Measurements from ENCODE around the gene P2RX6. TPM values are rescaled to one million over a fixed set of nuclear protein-coding genes. Genes with fewer than 3 reads are reported as not detected.
"Not testable (repeated sequence)": the region's sequence is repeated elsewhere in the genome, so short reads cannot be mapped to it uniquely, and the experiment has no call there.

The P2RX6 gene
- total and polyA plus RNA-seq, 2 donors (not counting 3 experiments of a cell fraction or from before 2014, with no cell fraction given): 0.06 TPM; not detected in 1

DNA sequence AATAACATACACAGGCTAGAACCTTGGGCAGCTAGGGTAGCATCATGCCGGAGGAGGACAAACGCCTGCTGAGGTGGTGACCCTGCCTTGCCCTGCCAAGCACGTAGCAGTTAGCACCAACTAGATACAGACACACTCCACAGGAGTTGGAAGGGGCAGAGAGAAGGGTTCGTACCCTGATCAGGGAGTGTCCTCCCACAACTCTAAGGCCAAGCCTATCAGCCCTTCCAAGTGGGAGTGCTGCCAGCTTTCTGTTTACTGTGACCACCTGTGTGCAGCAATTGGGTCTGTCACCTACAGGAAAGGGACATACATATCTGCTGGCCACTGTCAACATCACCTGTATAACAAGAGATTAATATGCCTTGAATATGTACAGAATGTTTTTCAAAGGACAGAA lies 11.2 kb upstream of the P2RX6 start:
- TF ChIP-seq FOS (IDR thresholded peaks at IDR 0.05; ENCODE audit: borderline replicate concordance, insufficient read depth, low read length): no peak
- TF ChIP-seq EZH2 (IDR thresholded peaks at IDR 0.05; ENCODE audit: borderline replicate concordance, low read depth, low read length, severe bottlenecking): no peak
- TF ChIP-seq MYC (IDR thresholded peaks at IDR 0.05; ENCODE audit: low read depth, low read length): no peak
- TF ChIP-seq POLR2AphosphoS5 (IDR thresholded peaks at IDR 0.05; ENCODE audit: insufficient read depth, low read depth, low read length): no peak
- TF ChIP-seq, protein P1, sequence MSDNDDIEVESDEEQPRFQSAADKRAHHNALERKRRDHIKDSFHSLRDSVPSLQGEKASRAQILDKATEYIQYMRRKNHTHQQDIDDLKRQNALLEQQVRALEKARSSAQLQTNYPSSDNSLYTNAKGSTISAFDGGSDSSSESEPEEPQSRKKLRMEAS (IDR thresholded peaks at IDR 0.05; ENCODE audit: insufficient read depth, insufficient read length): no peak
- H3K4me2 ChIP-seq (ENCODE audit: insufficient read depth, low read length): no peak overlapping the region

DNA sequence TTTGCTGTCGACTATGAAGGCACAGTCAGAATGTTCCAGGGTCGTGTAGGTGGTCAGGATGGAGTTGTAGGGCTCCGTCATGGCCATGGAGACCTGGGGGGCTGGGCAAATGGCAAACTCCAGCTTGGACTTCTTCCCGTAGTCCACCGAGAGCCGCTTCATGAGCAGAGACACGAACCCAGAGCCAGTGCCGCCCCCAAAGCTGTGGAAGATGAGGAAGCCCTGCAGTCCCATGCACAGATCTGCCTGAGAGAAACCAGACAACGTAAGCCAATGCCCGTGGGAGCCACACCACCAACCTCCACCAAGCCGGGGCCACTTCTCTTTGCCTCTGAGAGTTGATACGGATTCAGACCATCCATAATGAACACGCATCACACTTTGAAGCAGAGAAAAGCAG lies 5.8 kb upstream of the P2RX6 start:
- DNase-seq (ENCODE audit: low read depth, low spot score); H3K9me3 ChIP-seq (replicated peaks; ENCODE audit: control insufficient read depth, insufficient read depth, low read length); H3K9me1 ChIP-seq (replicated peaks; ENCODE audit: control insufficient read depth, extremely low read depth, insufficient read depth, low read length); H4K20me1 ChIP-seq (replicated peaks; ENCODE audit: control insufficient read depth, extremely low read depth, insufficient read depth, low read length); FAIRE-seq; POLR2A ChIA-PET; H3K36me3 ChIP-seq (ENCODE audit: control insufficient read depth in 2 of 2, extremely low read depth in 1 of 2, insufficient read depth in 2 of 2, low read length in 2 of 2); H3K9ac ChIP-seq (replicated peaks; ENCODE audit: extremely low read depth, insufficient read depth, low read length); H3K27ac ChIP-seq (ENCODE audit: insufficient read depth, low read depth, low read length); H2AFZ ChIP-seq (ENCODE audit: low read depth, low read length); H3K4me3 ChIP-seq (replicated peaks in 1 of 3; ENCODE audit: insufficient read depth in 1 of 3, low read depth in 1 of 3, low read length in 3 of 3); H3K27me3 ChIP-seq (ENCODE audit: control insufficient read depth in 2 of 2, insufficient read depth in 2 of 2, low read length in 2 of 2); intact Hi-C loops (cut with micrococcal nuclease); H3K4me1 ChIP-seq (ENCODE audit: control insufficient read depth, extremely low read depth, insufficient read depth, low read length); H3K79me2 ChIP-seq (ENCODE audit: control insufficient read depth, insufficient read depth, low read length); H3K4me2 ChIP-seq (ENCODE audit: insufficient read depth, low read length); dilution Hi-C loops (cut with MboI; ENCODE audit: extremely low pct_ligation_motif_present, low sequenced_read_pairs); BruUV-seq (replicated peaks): not testable (repeated sequence)
- CTCF ChIA-PET: interaction anchor here (1.0 kb wide), 1 partner anchor 123 kb away, joined by 3 read pairs; no protein-coding TSS in a partner anchor

More for the DNA sequence above, 11.2 kb upstream of the P2RX6 start:
- CTCF ChIA-PET: interaction anchor here (0.8 to 0.9 kb wide), 2 partner anchors 9 to 12 kb away, joined by 3 read pairs; partner anchors contain the start of gene P2RX6
- Histone ChIP-seq H3K4me1 (ENCODE audit: control insufficient read depth, extremely low read depth, insufficient read depth, low read length) (peaks cover 22% of the 10 kb centered on the region), H3K27ac (ENCODE audit: insufficient read depth, low read depth, low read length) (no peak overlapping the region), H3K36me3 (ENCODE audit: control insufficient read depth in 2 of 2, extremely low read depth in 1 of 2, insufficient read depth in 2 of 2, low read length in 2 of 2) (no peaks in the 10 kb centered on the region), H3K9ac (replicated peaks; ENCODE audit: extremely low read depth, insufficient read depth, low read length) (no peak overlapping the region), H3K9me1 (replicated peaks; ENCODE audit: control insufficient read depth, extremely low read depth, insufficient read depth, low read length) (no peaks in the 10 kb centered on the region), H3K4me3 (replicated peaks in 1 of 3; ENCODE audit: insufficient read depth in 1 of 3, low read depth in 1 of 3, low read length in 3 of 3) (no peak overlapping the region), H3K79me2 (ENCODE audit: control insufficient read depth, insufficient read depth, low read length) (peaks cover 20% of the 10 kb centered on the region), H3K9me3 (replicated peaks; ENCODE audit: control insufficient read depth, insufficient read depth, low read length) (no peaks in the 10 kb centered on the region), H2AFZ (ENCODE audit: low read depth, low read length) (no peak overlapping the region), H4K20me1 (replicated peaks; ENCODE audit: control insufficient read depth, extremely low read depth, insufficient read depth, low read length) (no peaks in the 10 kb centered on the region), H3K27me3 (ENCODE audit: control insufficient read depth in 2 of 2, insufficient read depth in 2 of 2, low read length in 2 of 2) (no peaks in the 10 kb centered on the region)
- BruUV-seq (replicated peaks): no TSS peak
- POLR2A ChIA-PET: interaction anchor here (2.3 kb wide), 1 partner anchor 22 kb away, joined by 10 read pairs; the partner anchor contains the start of gene LZTR1
- FAIRE-seq (no peak), DNase-seq (ENCODE audit: low read depth, low spot score) (no peak)
- intact Hi-C loops (cut with micrococcal nuclease): loop anchor here (5.0 kb wide), 1 partner anchor 116 kb away; no protein-coding TSS in a partner anchor
- dilution Hi-C loops (cut with MboI; ENCODE audit: extremely low pct_ligation_motif_present, low sequenced_read_pairs): no loop called here

Data from endothelial cell of umbilical vein (primary cell).